ENCODE results near the gene MASP2. TPM values are rescaled to one million over a fixed set of nuclear protein-coding genes. Genes with fewer than 3 reads are reported as not detected.

MASP2 gene
- total RNA-seq, 4 donors from 2014 or later, result 0.16 TPM; not detected in 3

GRCh38 chr1:11072216-11072917 lies 25.3 kb upstream of the MASP2 start:
- intact Hi-C loops (cut with DNase I; ENCODE audit: low total_unique reads) (no loop called here), in situ Hi-C loops (cut with MboI; ENCODE audit: low sequenced_read_pairs in 4 of 4) (no loop called here)
- H3K4me1 ChIP-seq, result no peaks in the 10 kb centered on the region
- H3K9me3 ChIP-seq, result no peaks in the 10 kb centered on the region
- ATAC-seq (no peak), DNase-seq (no peak)
- peaks cover 3 to 98% of the 10 kb centered on the region in 2 donors for H3K36me3 ChIP-seq
- H3K27me3 ChIP-seq, result no peaks in the 10 kb centered on the region
- no peak overlapping the region for H3K4me3 ChIP-seq
- no peak overlapping the region for H3K27ac ChIP-seq
- TF ChIP-seq POLR2A (IDR thresholded peaks at IDR 0.05) (no peak), CTCF (IDR thresholded peaks at IDR 0.05 in 4 of 5, conservative IDR thresholded peaks at IDR 0.05 in 1 of 5) (no peak)

GRCh38 chr1:11071463-11072215 lies 24.6 kb upstream of the MASP2 start:
- TF ChIP-seq CTCF (IDR thresholded peaks at IDR 0.05 in 4 of 5, conservative IDR thresholded peaks at IDR 0.05 in 1 of 5), result no peak
- TF ChIP-seq POLR2A (IDR thresholded peaks at IDR 0.05), result no peak
- H3K4me3 ChIP-seq, result no peak overlapping the region
- peaks cover 3 to 98% of the 10 kb centered on the region in 2 donors for H3K36me3 ChIP-seq
- no peak overlapping the region for H3K27ac ChIP-seq
- ATAC-seq, result no peak
- no peak for DNase-seq
- in situ Hi-C loops (cut with MboI; ENCODE audit: low sequenced_read_pairs in 4 of 4), result no loop called here
- H3K9me3 ChIP-seq, result no peaks in the 10 kb centered on the region
- intact Hi-C loops (cut with DNase I; ENCODE audit: low total_unique reads), result no loop called here
- H3K4me1 ChIP-seq, result no peaks in the 10 kb centered on the region
- no peaks in the 10 kb centered on the region for H3K27me3 ChIP-seq

GRCh38 chr1:11070876-11071275 lies 23.8 kb upstream of the MASP2 start:
- TF ChIP-seq POLR2A (IDR thresholded peaks at IDR 0.05), result no peak
- no peak for TF ChIP-seq CTCF (IDR thresholded peaks at IDR 0.05 in 4 of 5, conservative IDR thresholded peaks at IDR 0.05 in 1 of 5)
- H3K4me3 ChIP-seq, result no peak overlapping the region
- intact Hi-C loops (cut with DNase I; ENCODE audit: low total_unique reads) (no loop called here), in situ Hi-C loops (cut with MboI; ENCODE audit: low sequenced_read_pairs in 4 of 4) (no loop called here)
- DNase-seq, result no peak
- no peak overlapping the region for H3K27ac ChIP-seq
- H3K4me1 ChIP-seq, result no peaks in the 10 kb centered on the region
- ATAC-seq, result no peak
- no peaks in the 10 kb centered on the region for H3K27me3 ChIP-seq
- H3K36me3 ChIP-seq, result peaks cover 3 to 98% of the 10 kb centered on the region in 2 donors
- H3K9me3 ChIP-seq, result no peaks in the 10 kb centered on the region

DNA sequence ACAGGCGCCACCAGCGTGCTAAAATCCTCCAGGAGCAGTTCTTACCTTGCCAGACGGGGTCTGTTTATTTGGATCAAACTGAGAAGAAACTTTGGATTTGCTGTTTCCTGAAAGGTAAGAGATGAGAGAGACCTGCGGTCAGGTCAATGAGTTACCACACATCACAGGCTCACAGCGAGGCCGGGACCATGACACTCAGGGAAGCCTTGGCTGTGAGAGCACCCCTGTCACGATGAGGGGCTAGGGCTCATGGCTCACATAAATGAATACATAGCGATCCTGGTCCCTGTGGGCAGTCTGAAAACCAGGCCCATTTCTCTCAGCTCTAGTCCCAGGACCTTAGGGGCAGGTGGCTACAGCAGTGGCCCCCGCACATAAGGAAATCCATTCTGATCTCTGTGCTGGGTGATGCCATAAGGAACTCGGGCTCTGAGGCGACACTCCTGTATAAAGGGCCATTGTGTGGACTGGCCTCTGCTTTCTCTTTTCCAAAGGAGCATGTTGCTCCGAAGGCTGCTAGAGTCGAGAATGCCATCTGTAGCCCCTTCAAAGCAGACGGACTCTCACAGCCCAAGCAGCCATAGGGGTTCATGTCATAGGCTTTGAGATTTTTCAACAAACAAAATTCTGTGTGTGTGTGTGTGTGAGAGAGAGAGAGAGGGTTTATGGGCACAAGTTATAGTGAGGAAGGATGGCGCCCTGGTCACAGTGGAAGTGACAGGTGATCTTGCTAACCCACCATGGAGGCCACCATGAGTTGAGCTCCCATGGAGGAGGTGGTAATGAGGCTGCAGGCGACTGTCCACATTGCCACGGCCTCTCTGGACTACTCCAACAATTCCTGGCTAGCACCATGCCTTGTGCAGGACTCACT lies 21.8 kb upstream of the MASP2 start:
- Histone ChIP-seq H3K9me3 (no peaks in the 10 kb centered on the region), H3K4me1 (no peaks in the 10 kb centered on the region), H3K4me3 (no peak overlapping the region), H3K27ac (no peak overlapping the region), H3K36me3 (peaks cover 3 to 91% of the 10 kb centered on the region in 2 donors), H3K27me3 (no peaks in the 10 kb centered on the region)
- in situ Hi-C loops (cut with MboI; ENCODE audit: low sequenced_read_pairs in 4 of 4) (no loop called here), intact Hi-C loops (cut with DNase I; ENCODE audit: low total_unique reads) (no loop called here)
- ATAC-seq (no peak), DNase-seq (no peak)
- TF ChIP-seq CTCF (IDR thresholded peaks at IDR 0.05 in 4 of 5, conservative IDR thresholded peaks at IDR 0.05 in 1 of 5), result no peak
- TF ChIP-seq POLR2A (IDR thresholded peaks at IDR 0.05), result no peak

All from gastrocnemius medialis (tissue), 4 donors.